Measurements from ENCODE around the gene PGM2L1. TPM values are rescaled to one million over a fixed set of nuclear protein-coding genes. Genes with fewer than 3 reads are reported as not detected.

PGM2L1 gene
- total RNA-seq, 1 donor from 2014 or later: 20.5 TPM

GRCh38 chr11:74312326-74312725 lies 85.9 kb downstream of the PGM2L1 start:
- H3K4me1 Mint-ChIP-seq (ENCODE audit: low read depth): peaks cover 3% of the 10 kb centered on the region
- DNase-seq (ENCODE audit: low spot score, unreplicated experiment): no peak
- H3K27me3 Mint-ChIP-seq: peaks cover 46% of the 10 kb centered on the region
- H3K36me3 Mint-ChIP-seq (ENCODE audit: insufficient read depth): no peaks in the 10 kb centered on the region
- H3K9me3 Mint-ChIP-seq (ENCODE audit: low read depth): peaks cover 10% of the 10 kb centered on the region
- TF ChIP-seq CTCF (IDR thresholded peaks at IDR 0.05; ENCODE audit: unreplicated experiment): no peak
- no peak overlapping the region for H3K27ac Mint-ChIP-seq
- H3K4me3 Mint-ChIP-seq (ENCODE audit: low read depth): no peak overlapping the region

- no peaks in the 10 kb centered on the region for H3K36me3 Mint-ChIP-seq (ENCODE audit: insufficient read depth)
- H3K27me3 Mint-ChIP-seq: peaks cover 53% of the 10 kb centered on the region
- TF ChIP-seq CTCF (IDR thresholded peaks at IDR 0.05; ENCODE audit: unreplicated experiment): peak; percentile 27
- peak; percentile 49 for DNase-seq (ENCODE audit: low spot score, unreplicated experiment)
- H3K4me3 Mint-ChIP-seq (ENCODE audit: low read depth): peak within 1 kb of the TSS; percentile 51
- peaks cover 3% of the 10 kb centered on the region for H3K9me3 Mint-ChIP-seq (ENCODE audit: low read depth)
- no peak within 1 kb of the TSS for H3K27ac Mint-ChIP-seq
- peaks cover 3% of the 10 kb centered on the region for H3K4me1 Mint-ChIP-seq (ENCODE audit: low read depth)
These were observed 86.8 kb downstream of the PGM2L1 start, which contains the start of gene P4HA3 for GRCh38 chr11:74311352-74311926. TSS of gene P4HA3 (minus strand) at chr11:74311640. CDS start at chr11:74311611, 29 bp downstream.

- Mint-ChIP-seq H3K27me3 (peaks cover 58% of the 10 kb centered on the region), H3K4me1 (ENCODE audit: low read depth) (peaks cover 3% of the 10 kb centered on the region)
These were observed 87.4 kb downstream of the PGM2L1 start for GRCh38 chr11:74310857-74311256.

GRCh38 chr11:74307434-74307833 lies 90.8 kb downstream of the PGM2L1 start:
- Mint-ChIP-seq H3K27ac (no peak overlapping the region), H3K4me3 (ENCODE audit: low read depth) (no peak overlapping the region), H3K36me3 (ENCODE audit: insufficient read depth) (no peaks in the 10 kb centered on the region), H3K27me3 (peaks cover 58% of the 10 kb centered on the region), H3K4me1 (ENCODE audit: low read depth) (peaks cover 3% of the 10 kb centered on the region), H3K9me3 (ENCODE audit: low read depth) (no peaks in the 10 kb centered on the region)
- DNase-seq (ENCODE audit: low spot score, unreplicated experiment): no peak
- TF ChIP-seq CTCF (IDR thresholded peaks at IDR 0.05; ENCODE audit: unreplicated experiment): no peak

More at GRCh38 chr11:74310857-74311256, 87.4 kb downstream of the PGM2L1 start:
- Mint-ChIP-seq H3K4me3 (ENCODE audit: low read depth) (peak overlapping the region; percentile 50), H3K36me3 (ENCODE audit: insufficient read depth) (no peaks in the 10 kb centered on the region), H3K27ac (no peak overlapping the region), H3K9me3 (ENCODE audit: low read depth) (peaks cover 3% of the 10 kb centered on the region)
- TF ChIP-seq CTCF (IDR thresholded peaks at IDR 0.05; ENCODE audit: unreplicated experiment): no peak
- no peak for DNase-seq (ENCODE audit: low spot score, unreplicated experiment)

GRCh38 chr11:74306435-74307175 lies 91.6 kb downstream of the PGM2L1 start:
- Mint-ChIP-seq H3K27ac (no peak overlapping the region), H3K4me1 (ENCODE audit: low read depth) (peaks cover under 1% of the 10 kb centered on the region), H3K9me3 (ENCODE audit: low read depth) (no peaks in the 10 kb centered on the region), H3K4me3 (ENCODE audit: low read depth) (no peak overlapping the region), H3K36me3 (ENCODE audit: insufficient read depth) (no peaks in the 10 kb centered on the region), H3K27me3 (peaks cover 50% of the 10 kb centered on the region)
- DNase-seq (ENCODE audit: low spot score, unreplicated experiment): no peak
- TF ChIP-seq CTCF (IDR thresholded peaks at IDR 0.05; ENCODE audit: unreplicated experiment): no peak

Data from progenitor cell of endocrine pancreas (in vitro differentiated cells).